Fibroblast of lung (primary cell): ENCODE data around the gene CNPPD1.

Experiments used
- EZH2 ChIP-seq: IDR thresholded peaks from 2 replicates; pipeline ENCODE4 v1.5.1; 2012; ENCODE audit warnings: low read length, control low read depth, mild to moderate bottlenecking; ENCODE audit errors: missing control alignments
- TF ChIP-seq, protein P1 (sequence below), 2 donors: IDR thresholded peaks in 1 of 2; conservative IDR thresholded peaks in 1 of 2; 1 replicate in 1 of 2; 2 replicates in 1 of 2; pipeline ENCODE4 v1.5.1; 2011 to 2012; ENCODE audit warnings: low read length in 2 of 2, control low read depth in 1 of 2, inconsistent platforms in 1 of 2, low read depth in 1 of 2, mild to moderate bottlenecking in 1 of 2

DNA sequence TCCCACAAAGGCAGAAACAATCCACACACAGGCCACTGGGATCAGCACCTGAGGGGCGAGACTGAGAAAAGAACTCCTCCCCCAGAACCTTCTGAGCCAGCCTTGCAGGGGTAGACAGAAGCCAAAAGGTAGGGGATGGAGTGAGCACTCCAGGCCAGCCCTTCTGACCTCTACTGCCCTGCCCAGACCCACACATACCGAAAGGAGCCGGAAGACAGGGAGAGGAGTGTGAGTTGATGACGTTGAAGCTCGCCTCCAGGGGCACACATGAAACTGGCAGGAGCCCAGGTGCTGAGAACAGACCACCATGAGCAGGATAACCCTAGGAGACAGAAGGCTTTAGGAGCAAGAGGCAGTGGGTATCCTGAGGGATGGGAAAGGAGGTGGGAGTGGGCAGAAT is 8.7 kb downstream of the CNPPD1 start:
- TF ChIP-seq, protein P1, sequence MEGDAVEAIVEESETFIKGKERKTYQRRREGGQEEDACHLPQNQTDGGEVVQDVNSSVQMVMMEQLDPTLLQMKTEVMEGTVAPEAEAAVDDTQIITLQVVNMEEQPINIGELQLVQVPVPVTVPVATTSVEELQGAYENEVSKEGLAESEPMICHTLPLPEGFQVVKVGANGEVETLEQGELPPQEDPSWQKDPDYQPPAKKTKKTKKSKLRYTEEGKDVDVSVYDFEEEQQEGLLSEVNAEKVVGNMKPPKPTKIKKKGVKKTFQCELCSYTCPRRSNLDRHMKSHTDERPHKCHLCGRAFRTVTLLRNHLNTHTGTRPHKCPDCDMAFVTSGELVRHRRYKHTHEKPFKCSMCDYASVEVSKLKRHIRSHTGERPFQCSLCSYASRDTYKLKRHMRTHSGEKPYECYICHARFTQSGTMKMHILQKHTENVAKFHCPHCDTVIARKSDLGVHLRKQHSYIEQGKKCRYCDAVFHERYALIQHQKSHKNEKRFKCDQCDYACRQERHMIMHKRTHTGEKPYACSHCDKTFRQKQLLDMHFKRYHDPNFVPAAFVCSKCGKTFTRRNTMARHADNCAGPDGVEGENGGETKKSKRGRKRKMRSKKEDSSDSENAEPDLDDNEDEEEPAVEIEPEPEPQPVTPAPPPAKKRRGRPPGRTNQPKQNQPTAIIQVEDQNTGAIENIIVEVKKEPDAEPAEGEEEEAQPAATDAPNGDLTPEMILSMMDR (conservative IDR thresholded peaks at IDR 0.05 in 1 of 2, IDR thresholded peaks at IDR 0.05 in 1 of 2; ENCODE audit: low read depth in 1 of 2, low read length in 2 of 2) = no peak
- TF ChIP-seq EZH2 = no peak
